WTC11 (cell line): Measurements from ENCODE around the gene MIGA2. TPM values are rescaled to one million over a fixed set of nuclear protein-coding genes. Genes with fewer than 3 reads are reported as not detected.
A peak's percentile ranks its signal among the peaks of the same experiment; 100 is the strongest.

Experiments used
- ATAC-seq: fragments of 200-7000 bp; cut with Tn5 transposase; 2 replicates; pipeline ENCODE4 v1.10.0; 2021; ENCODE audit warnings: mild to moderate bottlenecking, moderate library complexity
- CTCF ChIA-PET: fragments of 300-600 bp; sonication (Branson Sonifier 250); formaldehyde crosslinking; loops from one replicate; lab custom pipeline; 2021; ENCODE audit warnings: antibody characterized with exemption; lab: Charles Lee
- POLR2A ChIA-PET: fragments of 350-600 bp; sonication (Branson Sonifier 250); formaldehyde crosslinking; loops from one replicate; lab custom pipeline; 2021; ENCODE audit warnings: antibody characterized with exemption; lab: Charles Lee
- DNase-seq: peaks from one replicate; pipeline ENCODE4 v3.0.0; 2021; ENCODE audit warnings: low spot score
- H3K27ac Mint-ChIP-seq: 2 replicates; pipeline ENCODE4 v1.8.0; 2021; ENCODE audit warnings: mixed read lengths
- H3K27me3 Mint-ChIP-seq: 2 replicates; pipeline ENCODE4 v1.8.0; 2021; ENCODE audit warnings: low read depth, mild to moderate bottlenecking, moderate library complexity, mixed read lengths
- H3K36me3 Mint-ChIP-seq: 2 replicates; pipeline ENCODE4 v1.8.0; 2021; ENCODE audit warnings: mixed read lengths
- H3K4me1 Mint-ChIP-seq: 2 replicates; pipeline ENCODE4 v1.8.0; 2022; ENCODE audit warnings: mixed read lengths
- H3K4me3 Mint-ChIP-seq: 2 replicates; pipeline ENCODE4 v1.8.0; 2021; ENCODE audit warnings: mild to moderate bottlenecking, moderate library complexity, mixed read lengths
- H3K9me3 Mint-ChIP-seq: 2 replicates; pipeline ENCODE4 v1.8.0; 2021; ENCODE audit warnings: mixed read lengths
- ATF3 ChIP-seq: sonication (generic); formaldehyde crosslinking; conservative IDR thresholded peaks from 2 replicates; pipeline ENCODE4 v1.8.1; 2022; ENCODE audit warnings: mild to moderate bottlenecking, missing genetic modification reagents
- CREB1 ChIP-seq: sonication (generic); formaldehyde crosslinking; IDR thresholded peaks from 2 replicates; pipeline ENCODE4 v1.8.0; 2023; ENCODE audit warnings: mild to moderate bottlenecking, missing genetic modification reagents
- ERG ChIP-seq: fragments of 250-450 bp; sonication (Bioruptor Pico); IDR thresholded peaks from 2 replicates; pipeline ENCODE4 v1.8.0; 2021; ENCODE audit warnings: mild to moderate bottlenecking
- GABPB1 ChIP-seq: sonication (generic); formaldehyde crosslinking; IDR thresholded peaks from 2 replicates; pipeline ENCODE4 v1.8.1; 2023; ENCODE audit warnings: mild to moderate bottlenecking, missing genetic modification reagents
- HMGXB4 ChIP-seq: sonication (generic); formaldehyde crosslinking; IDR thresholded peaks from 2 replicates; pipeline ENCODE4 v1.8.1; 2023; ENCODE audit warnings: mild to moderate bottlenecking, moderate library complexity, missing genetic modification reagents
- IRF1 ChIP-seq: sonication (generic); formaldehyde crosslinking; IDR thresholded peaks from 2 replicates; pipeline ENCODE4 v1.8.0; 2023; ENCODE audit warnings: missing genetic modification reagents
- JAZF1 ChIP-seq: fragments of 250-450 bp; sonication (Bioruptor Pico); IDR thresholded peaks from 2 replicates; pipeline ENCODE4 v1.9.0; 2021; ENCODE audit warnings: moderate library complexity, mild to moderate bottlenecking, inconsistent platforms
- MLX ChIP-seq: sonication (generic); formaldehyde crosslinking; IDR thresholded peaks from 2 replicates; pipeline ENCODE4 v1.8.1; 2023; ENCODE audit warnings: mild to moderate bottlenecking, missing genetic modification reagents, moderate library complexity
- MYBL2 ChIP-seq: sonication (generic); formaldehyde crosslinking; IDR thresholded peaks from 2 replicates; pipeline ENCODE4 v1.8.1; 2023; ENCODE audit warnings: mild to moderate bottlenecking, moderate library complexity, missing genetic modification reagents
- NR3C1 ChIP-seq: sonication (generic); formaldehyde crosslinking; conservative IDR thresholded peaks from 2 replicates; pipeline ENCODE4 v1.8.1; 2023; ENCODE audit warnings: low read depth, mild to moderate bottlenecking, missing genetic modification reagents
- RORB ChIP-seq: fragments of 250-450 bp; sonication (Bioruptor Pico); IDR thresholded peaks from 2 replicates; pipeline ENCODE4 v1.9.0; 2021; ENCODE audit warnings: mild to moderate bottlenecking
- TEAD4 ChIP-seq: sonication (generic); formaldehyde crosslinking; IDR thresholded peaks from 2 replicates; pipeline ENCODE4 v1.8.0; 2022; ENCODE audit warnings: mild to moderate bottlenecking, missing genetic modification reagents
- ZBTB43 ChIP-seq: sonication (generic); formaldehyde crosslinking; IDR thresholded peaks from 2 replicates; pipeline ENCODE4 v1.8.1; 2023; ENCODE audit warnings: mild to moderate bottlenecking, missing genetic modification reagents
- ZNF121 ChIP-seq: sonication (generic); formaldehyde crosslinking; IDR thresholded peaks from 2 replicates; pipeline ENCODE4 v1.8.0; 2023; ENCODE audit warnings: missing genetic modification reagents
- ZNF263 ChIP-seq: sonication (generic); formaldehyde crosslinking; IDR thresholded peaks from 2 replicates; pipeline ENCODE4 v1.8.1; 2022; ENCODE audit warnings: low read depth, mild to moderate bottlenecking, moderate library complexity, missing genetic modification reagents
- ZNF281 ChIP-seq: sonication (generic); formaldehyde crosslinking; IDR thresholded peaks from 2 replicates; pipeline ENCODE4 v1.8.0; 2023; ENCODE audit warnings: mild to moderate bottlenecking, missing genetic modification reagents
- ZNF317 ChIP-seq: sonication (generic); formaldehyde crosslinking; IDR thresholded peaks from 2 replicates; pipeline ENCODE4 v1.8.1; 2023; ENCODE audit warnings: low read depth, mild to moderate bottlenecking, moderate library complexity, missing genetic modification reagents, borderline replicate concordance
- ZNF512 ChIP-seq: sonication (generic); formaldehyde crosslinking; IDR thresholded peaks from 2 replicates; pipeline ENCODE4 v1.8.1; 2022; ENCODE audit warnings: missing genetic modification reagents, borderline replicate concordance
- ZNF532 ChIP-seq: fragments of 250-450 bp; sonication (Bioruptor Pico); IDR thresholded peaks from 2 replicates; pipeline ENCODE4 v1.9.0; 2021; ENCODE audit warnings: mild to moderate bottlenecking, borderline replicate concordance
- ZNF671 ChIP-seq: fragments of 250-450 bp; sonication (Bioruptor Pico); IDR thresholded peaks from 2 replicates; pipeline ENCODE4 v1.8.0; 2021; ENCODE audit warnings: mild to moderate bottlenecking
- total RNA-seq: library from RNA; stranded (reverse); gene quantifications from 3 replicates; pipeline ENCODE4 v1.2.3, GENCODE V29; 2021

Gene MIGA2
- total RNA-seq, 1 experiment from 2014 or later: 61.7 TPM

GRCh38 chr9:129071526-129072126 is 35.2 kb downstream of the MIGA2 start (continued):
- no peak for TF ChIP-seq ZNF281 (CRISPR knock-in tag)
- no peak for TF ChIP-seq ZNF317 (CRISPR knock-in tag)
- TF ChIP-seq ZNF671 (CRISPR knock-in tag): no peak

GRCh38 chr9:129072171-129072570 is 35.7 kb downstream of the MIGA2 start:
- ChIA-PET CTCF (interaction anchor here (1.0 to 2.4 kb wide), 2 partner anchors 8 to 15 kb away, joined by 3 to 10 read pairs; partner anchors contain the start of gene DOLPP1), POLR2A (interaction anchor here (0.7 to 1.4 kb wide), 4 partner anchors 9 to 1142 kb away, joined by 3 to 5 read pairs (median 3); partner anchors contain the start of gene DOLPP1)
- DNase-seq: no peak
- Mint-ChIP-seq H3K9me3 (no peaks in the 10 kb centered on the region), H3K36me3 (peaks cover 9% of the 10 kb centered on the region), H3K4me3 (peak overlapping the region; percentile 62), H3K4me1 (peaks cover 28% of the 10 kb centered on the region)
- peak; percentile 14 for ATAC-seq
- TF ChIP-seq ZNF532: no peak
- no peak for TF ChIP-seq ZBTB43 (CRISPR knock-in tag)
- no peak for TF ChIP-seq MLX (CRISPR knock-in tag)
- no peak for TF ChIP-seq ERG (CRISPR knock-in tag)
- no peak for TF ChIP-seq NR3C1
- no peak for TF ChIP-seq IRF1 (CRISPR knock-in tag)
- TF ChIP-seq GABPB1 (CRISPR knock-in tag): no peak
- TF ChIP-seq HMGXB4 (CRISPR knock-in tag): 0 out of 2 replicates have a peak, but pooled peaks have one; percentile 3
- TF ChIP-seq CREB1 (CRISPR knock-in tag): no peak
- peak; percentile 75 for TF ChIP-seq ZNF121 (CRISPR knock-in tag)
- TF ChIP-seq RORB (CRISPR knock-in tag): no peak
- no peak for TF ChIP-seq ZNF512
- TF ChIP-seq ATF3 (CRISPR knock-in tag): no peak
- no peak for TF ChIP-seq JAZF1
- TF ChIP-seq TEAD4 (CRISPR knock-in tag): no peak
- no peak for TF ChIP-seq ZNF263 (CRISPR knock-in tag)
- TF ChIP-seq MYBL2 (CRISPR knock-in tag): no peak
- TF ChIP-seq, all 79 proteins: peak for 2
- H3K27me3 Mint-ChIP-seq: no peaks in the 10 kb centered on the region
- peak overlapping the region; percentile 97 for H3K27ac Mint-ChIP-seq
